Keratinocyte (primary cell): ENCODE measurements around the gene DNM1L. TPM values are rescaled to one million over a fixed set of nuclear protein-coding genes. Genes with fewer than 3 reads are reported as not detected.

Experiments
- DNase-seq: peaks from one replicate; pipeline ENCODE4 v3.0.0-alpha.2; 2011; ENCODE audit warnings: low read depth, missing footprints, low spot score
- FAIRE-seq: peaks from 2 replicates; lab custom pipeline; 2011; peaks lifted over from hg19 to GRCh38; lab: Jason Lieb, UNC
- H2AFZ ChIP-seq: 2 replicates; pipeline ENCODE4 v1.6.0; 2012; ENCODE audit warnings: low read length, control low read depth, inconsistent platforms; ENCODE audit not compliant: control insufficient read depth
- H3K27ac ChIP-seq: 2 replicates; pipeline ENCODE4 v1.5.1; 2011; ENCODE audit warnings: low read length; ENCODE audit not compliant: control insufficient read depth, insufficient read depth
- H3K27me3 ChIP-seq: 3 replicates; pipeline ENCODE4 v1.6.0; 2011; ENCODE audit warnings: low read length; ENCODE audit not compliant: control insufficient read depth, insufficient read depth; ENCODE audit errors: extremely low read depth
- H3K36me3 ChIP-seq, 2 experiments: 2 replicates in 1 of 2; 3 replicates in 1 of 2; pipeline ENCODE4 v1.5.1; 2011; ENCODE audit warnings: low read length in 2 of 2, mild to moderate bottlenecking in 1 of 2; ENCODE audit not compliant: control insufficient read depth in 2 of 2, insufficient read depth in 2 of 2; ENCODE audit errors: extremely low read depth in 1 of 2
- H3K4me1 ChIP-seq: 3 replicates; pipeline ENCODE4 v1.5.1; 2011; ENCODE audit warnings: low read length; ENCODE audit not compliant: control insufficient read depth, insufficient read depth; ENCODE audit errors: extremely low read depth
- H3K4me2 ChIP-seq: 3 replicates; pipeline ENCODE4 v1.6.0; 2011; ENCODE audit warnings: low read depth, low read length; ENCODE audit not compliant: control insufficient read depth, insufficient read depth; ENCODE audit errors: extremely low read depth
- H3K4me3 ChIP-seq, 3 experiments: fragments of 200-600 bp in 1 of 3; sonication (generic) in 1 of 3; 2 replicates in 2 of 3; 3 replicates in 1 of 3; pipeline ENCODE4 v1.5.1; 2011 to 2016; ENCODE audit warnings: low read length in 3 of 3, mild to moderate bottlenecking in 3 of 3, control low read depth in 2 of 3, inconsistent platforms in 1 of 3, low read depth in 1 of 3, mixed read lengths in 1 of 3, mixed run types in 1 of 3, moderate library complexity in 1 of 3; ENCODE audit not compliant: control insufficient read depth in 2 of 3, insufficient read depth in 2 of 3; ENCODE audit errors: extremely low read depth in 1 of 3
- H3K79me2 ChIP-seq: 2 replicates; pipeline ENCODE4 v1.6.0; 2012; ENCODE audit warnings: low read length; ENCODE audit not compliant: control insufficient read depth, insufficient read depth
- H3K9ac ChIP-seq: 3 replicates; pipeline ENCODE4 v1.6.0; 2011; ENCODE audit warnings: low read length; ENCODE audit not compliant: control insufficient read depth, insufficient read depth; ENCODE audit errors: extremely low read depth
- H3K9me1 ChIP-seq: 3 replicates; pipeline ENCODE4 v1.6.0; 2011; ENCODE audit warnings: low read length; ENCODE audit not compliant: control insufficient read depth, insufficient read depth; ENCODE audit errors: extremely low read depth
- H3K9me3 ChIP-seq: 2 replicates; pipeline ENCODE4 v1.5.1; 2012; ENCODE audit warnings: low read depth, low read length; ENCODE audit not compliant: control insufficient read depth
- H4K20me1 ChIP-seq: 3 replicates; pipeline ENCODE4 v1.6.0; 2011; ENCODE audit warnings: low read length; ENCODE audit not compliant: control insufficient read depth, insufficient read depth; ENCODE audit errors: extremely low read depth
- CTCF ChIP-seq, 3 experiments: IDR thresholded peaks in 1 of 3; conservative IDR thresholded peaks in 1 of 3; optimal IDR thresholded peaks in 1 of 3; 2 replicates in 2 of 3; 3 replicates in 1 of 3; pipeline versions ENCODE3 to v1.5.1; 2011; ENCODE audit warnings: low read length in 3 of 3, mild to moderate bottlenecking in 3 of 3, moderate library complexity in 2 of 3, control low read depth in 1 of 3, inconsistent platforms in 1 of 3; ENCODE audit not compliant: insufficient read depth in 2 of 3; ENCODE audit errors: extremely low read depth in 1 of 3
- EZH2 ChIP-seq: IDR thresholded peaks from one replicate; pipeline ENCODE4 v1.6.1; 2012; ENCODE audit warnings: inconsistent platforms, mild to moderate bottlenecking, low read length, moderate library complexity
- dilution Hi-C: fragments of 300-500 bp; cut with MboI; formaldehyde crosslinking; loops from one replicate; pipeline ENCODE4 v1.7.0; 2020; ENCODE audit warnings: low sequenced_read_pairs; ENCODE audit not compliant: extremely low pct_ligation_motif_present
- polyA plus RNA-seq, 5 experiments: library from polyadenylated mRNA; depleted of rRNA in 3 of 5; stranded (reverse) in 3 of 5; stranded (forward) in 1 of 5; unstranded in 1 of 5; fragments of >200 nt; gene quantifications; 1 replicate in 1 of 5; 2 replicates in 3 of 5; 3 replicates in 1 of 5; pipeline versions ENCODE4 v1.2.1 to v1.2.3, GENCODE V29; 2011 to 2012; ENCODE audit warnings: missing spikeins in 2 of 5, low read depth in 1 of 5, low replicate concordance in 1 of 5

The DNM1L gene
- polyA plus RNA-seq, 1 donor (not counting 4 experiments of a cell fraction or from before 2014, with no cell fraction given) = 115 TPM

- Histone ChIP-seq H3K79me2 (no peaks in the 10 kb centered on the region), H3K36me3 (no peaks in the 10 kb centered on the region), H3K4me2 (no peak overlapping the region), H3K4me1 (no peaks in the 10 kb centered on the region), H3K9me3 (no peaks in the 10 kb centered on the region), H3K9me1 (no peaks in the 10 kb centered on the region), H3K27me3 (no peaks in the 10 kb centered on the region), H2AFZ (no peak overlapping the region), H3K4me3 (no peak overlapping the region), H3K9ac (no peak overlapping the region), H3K27ac (no peak overlapping the region), H4K20me1 (no peaks in the 10 kb centered on the region)
- no peak for DNase-seq
- no peak for FAIRE-seq
- dilution Hi-C loops = no loop called here
- no peak for TF ChIP-seq EZH2
- no peak for TF ChIP-seq CTCF (optimal IDR thresholded peaks at IDR 0.05 in 1 of 3, IDR thresholded peaks at IDR 0.05 in 1 of 3, conservative IDR thresholded peaks at IDR 0.05 in 1 of 3; ENCODE audit: extremely low read depth in 1 of 3, insufficient read depth in 2 of 3, low read length in 3 of 3)
Measured at GRCh38 chr12:32770141-32770540, 91.0 kb downstream of the DNM1L start.

- no peak for DNase-seq
- H3K9me1 ChIP-seq = no peaks in the 10 kb centered on the region
- H3K4me2 ChIP-seq = no peak overlapping the region
- no peaks in the 10 kb centered on the region for H4K20me1 ChIP-seq
- no peak overlapping the region for H3K4me3 ChIP-seq
- no peak overlapping the region for H3K9ac ChIP-seq
- no peaks in the 10 kb centered on the region for H3K36me3 ChIP-seq
- no peak overlapping the region for H3K27ac ChIP-seq
- TF ChIP-seq CTCF (optimal IDR thresholded peaks at IDR 0.05 in 1 of 3, IDR thresholded peaks at IDR 0.05 in 1 of 3, conservative IDR thresholded peaks at IDR 0.05 in 1 of 3; ENCODE audit: extremely low read depth in 1 of 3, insufficient read depth in 2 of 3, low read length in 3 of 3) = no peak
- TF ChIP-seq EZH2 = no peak
- H3K9me3 ChIP-seq = no peaks in the 10 kb centered on the region
- no peaks in the 10 kb centered on the region for H3K79me2 ChIP-seq
- no peak for FAIRE-seq
- dilution Hi-C loops = no loop called here
- peaks cover 4% of the 10 kb centered on the region for H3K4me1 ChIP-seq
- H2AFZ ChIP-seq = no peak overlapping the region
- H3K27me3 ChIP-seq = no peaks in the 10 kb centered on the region
Measured at GRCh38 chr12:32773691-32774090, 94.6 kb downstream of the DNM1L start.
